Measurements from ENCODE around the gene ASB9. TPM values are rescaled to one million over a fixed set of nuclear protein-coding genes. Genes with fewer than 3 reads are reported as not detected.

ASB9 gene
- total RNA-seq, 1 donor from 2014 or later, result 3.7 TPM

- Histone ChIP-seq H3K4me3 (ENCODE audit: low read length in 3 of 3) (no peak overlapping the region), H3K27me3 (ENCODE audit: control insufficient read depth in 3 of 3, insufficient read depth in 3 of 3, low read length in 3 of 3) (peaks cover 0 to 3% (median 0%) of the 10 kb centered on the region in 3 donors), H3K4me1 (ENCODE audit: control insufficient read depth in 3 of 3, insufficient read depth in 3 of 3, low read length in 3 of 3) (no peaks in the 10 kb centered on the region), H3K9me3 (ENCODE audit: control insufficient read depth in 3 of 3, low read length in 3 of 3) (no peaks in the 10 kb centered on the region), H3K36me3 (ENCODE audit: control insufficient read depth in 3 of 3, insufficient read depth in 3 of 3, low read length in 3 of 3) (no peaks in the 10 kb centered on the region), H3K9ac (ENCODE audit: low read depth in 1 of 3, low read length in 3 of 3) (no peak overlapping the region), H3K27ac (ENCODE audit: low read depth, low read length) (no peak overlapping the region)
These were observed 52.7 kb downstream of the ASB9 start for GRCh38 chrX:15217161-15217560.

- no peaks in the 10 kb centered on the region for H3K9me3 ChIP-seq (ENCODE audit: control insufficient read depth in 3 of 3, low read length in 3 of 3)
- H3K9ac ChIP-seq (ENCODE audit: low read depth in 1 of 3, low read length in 3 of 3), result no peak overlapping the region
- no peak overlapping the region for H3K4me3 ChIP-seq (ENCODE audit: low read length in 3 of 3)
- H3K36me3 ChIP-seq (ENCODE audit: control insufficient read depth in 3 of 3, insufficient read depth in 3 of 3, low read length in 3 of 3), result no peaks in the 10 kb centered on the region
- H3K4me1 ChIP-seq (ENCODE audit: control insufficient read depth in 3 of 3, insufficient read depth in 3 of 3, low read length in 3 of 3), result no peaks in the 10 kb centered on the region
- H3K27ac ChIP-seq (ENCODE audit: low read depth, low read length), result no peak overlapping the region
- H3K27me3 ChIP-seq (ENCODE audit: control insufficient read depth in 3 of 3, insufficient read depth in 3 of 3, low read length in 3 of 3), result peaks cover 0 to 3% (median 0%) of the 10 kb centered on the region in 3 donors
These were observed 53.6 kb downstream of the ASB9 start for GRCh38 chrX:15216280-15216679.

- no peaks in the 10 kb centered on the region for H3K36me3 ChIP-seq (ENCODE audit: control insufficient read depth in 3 of 3, insufficient read depth in 3 of 3, low read length in 3 of 3)
- no peaks in the 10 kb centered on the region for H3K4me1 ChIP-seq (ENCODE audit: control insufficient read depth in 3 of 3, insufficient read depth in 3 of 3, low read length in 3 of 3)
- H3K9me3 ChIP-seq (ENCODE audit: control insufficient read depth in 3 of 3, low read length in 3 of 3), result no peaks in the 10 kb centered on the region
- H3K27me3 ChIP-seq (ENCODE audit: control insufficient read depth in 3 of 3, insufficient read depth in 3 of 3, low read length in 3 of 3), result peaks cover 0 to 3% (median 0%) of the 10 kb centered on the region in 3 donors
- H3K9ac ChIP-seq (ENCODE audit: low read depth in 1 of 3, low read length in 3 of 3), result no peak overlapping the region
- H3K4me3 ChIP-seq (ENCODE audit: low read length in 3 of 3), result no peak overlapping the region
- H3K27ac ChIP-seq (ENCODE audit: low read depth, low read length), result no peak overlapping the region
These were observed 54.5 kb downstream of the ASB9 start for GRCh38 chrX:15215366-15215765.

DNA sequence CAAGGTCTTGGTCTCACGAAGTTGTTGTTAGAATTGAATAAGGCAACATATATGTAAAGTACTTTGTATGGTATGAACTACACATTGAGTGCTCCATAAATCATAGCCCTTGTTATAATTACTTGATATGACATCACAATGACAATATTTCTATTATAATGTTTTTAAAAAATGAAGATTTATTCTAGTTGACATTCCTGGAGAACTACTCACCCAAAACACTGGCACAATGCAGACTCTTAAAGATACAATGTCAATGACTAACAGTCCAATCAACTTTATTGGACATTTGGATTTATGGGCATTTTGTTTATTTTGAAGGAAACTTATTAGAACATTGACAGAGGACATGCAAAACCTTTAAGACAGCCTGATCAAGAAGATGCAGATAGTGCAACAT is 55.3 kb downstream of the ASB9 start:
- Histone ChIP-seq H3K27ac (ENCODE audit: low read depth, low read length) (no peak overlapping the region), H3K36me3 (ENCODE audit: control insufficient read depth in 3 of 3, insufficient read depth in 3 of 3, low read length in 3 of 3) (no peaks in the 10 kb centered on the region), H3K4me3 (ENCODE audit: low read length in 3 of 3) (no peak overlapping the region), H3K27me3 (ENCODE audit: control insufficient read depth in 3 of 3, insufficient read depth in 3 of 3, low read length in 3 of 3) (peaks cover 0 to 3% (median 0%) of the 10 kb centered on the region in 3 donors), H3K9ac (ENCODE audit: low read depth in 1 of 3, low read length in 3 of 3) (no peak overlapping the region), H3K4me1 (ENCODE audit: control insufficient read depth in 3 of 3, insufficient read depth in 3 of 3, low read length in 3 of 3) (no peaks in the 10 kb centered on the region), H3K9me3 (ENCODE audit: control insufficient read depth in 3 of 3, low read length in 3 of 3) (no peaks in the 10 kb centered on the region)

GRCh38 chrX:15209096-15209495 is 60.8 kb downstream of the ASB9 start:
- Histone ChIP-seq H3K27me3 (ENCODE audit: control insufficient read depth in 3 of 3, insufficient read depth in 3 of 3, low read length in 3 of 3) (no peaks in the 10 kb centered on the region), H3K4me3 (ENCODE audit: low read length in 3 of 3) (no peak overlapping the region), H3K27ac (ENCODE audit: low read depth, low read length) (no peak overlapping the region), H3K36me3 (ENCODE audit: control insufficient read depth in 3 of 3, insufficient read depth in 3 of 3, low read length in 3 of 3) (no peaks in the 10 kb centered on the region), H3K4me1 (ENCODE audit: control insufficient read depth in 3 of 3, insufficient read depth in 3 of 3, low read length in 3 of 3) (no peaks in the 10 kb centered on the region), H3K9ac (ENCODE audit: low read depth in 1 of 3, low read length in 3 of 3) (no peak overlapping the region), H3K9me3 (ENCODE audit: control insufficient read depth in 3 of 3, low read length in 3 of 3) (no peaks in the 10 kb centered on the region)

DNA sequence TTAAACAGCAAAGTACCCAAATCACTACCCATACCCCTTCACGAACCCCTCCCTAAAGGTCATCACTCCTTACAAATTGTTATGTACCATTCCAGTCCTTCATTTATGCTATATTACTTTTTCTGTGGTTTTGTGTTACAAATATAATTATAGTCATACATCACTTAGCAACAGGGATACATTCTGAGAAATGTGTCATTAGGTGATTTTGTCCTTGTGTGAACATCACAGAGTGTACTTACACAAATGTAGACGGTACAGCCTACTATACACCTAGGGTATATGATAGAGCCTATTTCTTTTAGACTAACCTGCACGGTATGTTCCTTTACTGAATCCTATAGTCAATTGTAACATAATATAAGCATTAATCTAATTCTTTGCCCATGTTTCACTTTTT is 61.9 kb downstream of the ASB9 start:
- Histone ChIP-seq H3K4me1 (ENCODE audit: control insufficient read depth in 3 of 3, insufficient read depth in 3 of 3, low read length in 3 of 3) (no peaks in the 10 kb centered on the region), H3K9me3 (ENCODE audit: control insufficient read depth in 3 of 3, low read length in 3 of 3) (no peaks in the 10 kb centered on the region), H3K9ac (ENCODE audit: low read depth in 1 of 3, low read length in 3 of 3) (no peak overlapping the region), H3K27me3 (ENCODE audit: control insufficient read depth in 3 of 3, insufficient read depth in 3 of 3, low read length in 3 of 3) (no peaks in the 10 kb centered on the region), H3K27ac (ENCODE audit: low read depth, low read length) (no peak overlapping the region), H3K36me3 (ENCODE audit: control insufficient read depth in 3 of 3, insufficient read depth in 3 of 3, low read length in 3 of 3) (no peaks in the 10 kb centered on the region), H3K4me3 (ENCODE audit: low read length in 3 of 3) (no peak overlapping the region)

GRCh38 chrX:15207384-15207783 is 62.5 kb downstream of the ASB9 start:
- H3K9ac ChIP-seq (ENCODE audit: low read depth in 1 of 3, low read length in 3 of 3), result no peak overlapping the region
- H3K27ac ChIP-seq (ENCODE audit: low read depth, low read length), result no peak overlapping the region
- no peaks in the 10 kb centered on the region for H3K9me3 ChIP-seq (ENCODE audit: control insufficient read depth in 3 of 3, low read length in 3 of 3)
- no peaks in the 10 kb centered on the region for H3K4me1 ChIP-seq (ENCODE audit: control insufficient read depth in 3 of 3, insufficient read depth in 3 of 3, low read length in 3 of 3)
- H3K4me3 ChIP-seq (ENCODE audit: low read length in 3 of 3), result no peak overlapping the region
- no peaks in the 10 kb centered on the region for H3K36me3 ChIP-seq (ENCODE audit: control insufficient read depth in 3 of 3, insufficient read depth in 3 of 3, low read length in 3 of 3)
- H3K27me3 ChIP-seq (ENCODE audit: control insufficient read depth in 3 of 3, insufficient read depth in 3 of 3, low read length in 3 of 3), result no peaks in the 10 kb centered on the region

- Histone ChIP-seq H3K4me1 (ENCODE audit: control insufficient read depth in 3 of 3, insufficient read depth in 3 of 3, low read length in 3 of 3) (no peaks in the 10 kb centered on the region), H3K4me3 (ENCODE audit: low read length in 3 of 3) (no peak overlapping the region), H3K36me3 (ENCODE audit: control insufficient read depth in 3 of 3, insufficient read depth in 3 of 3, low read length in 3 of 3) (no peaks in the 10 kb centered on the region), H3K9ac (ENCODE audit: low read depth in 1 of 3, low read length in 3 of 3) (no peak overlapping the region), H3K9me3 (ENCODE audit: control insufficient read depth in 3 of 3, low read length in 3 of 3) (no peaks in the 10 kb centered on the region), H3K27me3 (ENCODE audit: control insufficient read depth in 3 of 3, insufficient read depth in 3 of 3, low read length in 3 of 3) (no peaks in the 10 kb centered on the region), H3K27ac (ENCODE audit: low read depth, low read length) (no peak overlapping the region)
These were observed 63.6 kb downstream of the ASB9 start for GRCh38 chrX:15206306-15206705.

DNA sequence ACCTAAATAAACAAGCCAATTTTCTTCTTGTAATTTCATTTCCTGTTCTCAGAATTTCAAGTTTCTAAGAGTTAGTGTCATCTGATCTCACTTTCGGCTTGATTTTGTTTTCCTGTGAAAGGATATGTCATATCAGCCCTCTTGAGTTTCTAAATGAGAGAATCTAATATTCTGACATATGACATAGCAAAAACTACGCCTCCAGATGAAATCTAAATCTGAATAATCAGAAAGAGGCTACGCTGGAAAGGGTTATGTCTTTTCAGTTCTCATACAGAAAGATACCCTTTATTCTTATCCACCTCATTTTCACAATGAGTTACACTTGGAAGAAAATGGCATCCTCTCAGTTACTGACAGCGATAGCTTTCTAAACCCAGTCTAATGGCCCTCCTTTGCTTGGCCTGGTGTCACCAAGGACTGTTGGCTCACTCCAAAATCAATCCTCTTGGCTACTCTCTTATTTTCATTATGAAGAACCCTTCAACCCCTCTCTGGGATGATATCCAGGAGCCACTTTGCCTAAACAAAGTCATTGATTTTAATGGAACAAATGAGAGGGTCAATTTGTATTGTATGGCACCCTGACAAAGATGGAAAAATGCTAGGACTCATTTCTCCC is 65.6 kb downstream of the ASB9 start:
- Histone ChIP-seq H3K36me3 (ENCODE audit: control insufficient read depth in 3 of 3, insufficient read depth in 3 of 3, low read length in 3 of 3) (no peaks in the 10 kb centered on the region), H3K27ac (ENCODE audit: low read depth, low read length) (no peak overlapping the region), H3K4me1 (ENCODE audit: control insufficient read depth in 3 of 3, insufficient read depth in 3 of 3, low read length in 3 of 3) (no peaks in the 10 kb centered on the region), H3K4me3 (ENCODE audit: low read length in 3 of 3) (no peak overlapping the region), H3K9me3 (ENCODE audit: control insufficient read depth in 3 of 3, low read length in 3 of 3) (no peaks in the 10 kb centered on the region), H3K27me3 (ENCODE audit: control insufficient read depth in 3 of 3, insufficient read depth in 3 of 3, low read length in 3 of 3) (no peaks in the 10 kb centered on the region), H3K9ac (ENCODE audit: low read depth in 1 of 3, low read length in 3 of 3) (no peak overlapping the region)

DNA sequence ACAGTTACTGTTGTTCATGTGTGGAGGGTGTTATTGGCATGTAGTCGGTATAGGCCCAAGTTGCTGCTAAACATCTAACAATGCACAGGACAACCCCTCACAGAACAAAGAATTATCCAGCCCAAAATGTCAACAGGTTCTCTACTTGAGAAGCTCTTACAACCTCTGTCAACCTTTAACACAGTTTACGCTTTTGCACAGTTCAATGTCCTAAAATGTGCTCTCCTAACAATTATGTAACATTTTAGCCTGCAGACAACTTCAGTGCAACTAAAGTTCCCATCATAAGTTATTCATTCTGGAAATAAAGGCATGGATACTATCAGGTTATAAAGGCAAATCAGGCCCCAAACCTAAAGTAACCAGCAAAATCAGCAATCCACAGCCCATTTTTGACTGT is 66.2 kb downstream of the ASB9 start:
- no peaks in the 10 kb centered on the region for H3K27me3 ChIP-seq (ENCODE audit: control insufficient read depth in 3 of 3, insufficient read depth in 3 of 3, low read length in 3 of 3)
- H3K27ac ChIP-seq (ENCODE audit: low read depth, low read length), result no peak overlapping the region
- H3K9ac ChIP-seq (ENCODE audit: low read depth in 1 of 3, low read length in 3 of 3), result no peak overlapping the region
- no peak overlapping the region for H3K4me3 ChIP-seq (ENCODE audit: low read length in 3 of 3)
- no peaks in the 10 kb centered on the region for H3K4me1 ChIP-seq (ENCODE audit: control insufficient read depth in 3 of 3, insufficient read depth in 3 of 3, low read length in 3 of 3)
- H3K36me3 ChIP-seq (ENCODE audit: control insufficient read depth in 3 of 3, insufficient read depth in 3 of 3, low read length in 3 of 3), result no peaks in the 10 kb centered on the region
- H3K9me3 ChIP-seq (ENCODE audit: control insufficient read depth in 3 of 3, low read length in 3 of 3), result no peaks in the 10 kb centered on the region

Data from skeletal muscle tissue (tissue), 4 donors.